Measurements from ENCODE around the gene TGFB1I1.

TGFB1I1 gene

GRCh38 chr16:31461201-31461920, 10.6 kb upstream of the TGFB1I1 start:
- TF ChIP-seq CTCF (conservative IDR thresholded peaks at IDR 0.05; ENCODE audit: low read depth): no peak
- CTCF ChIA-PET: interaction anchor here (1.1 to 1.4 kb wide), 2 partner anchors 11 to 27 kb away, joined by 3 to 6 read pairs; partner anchors contain the start of gene TGFB1I1
- H3K27ac ChIP-seq: peak overlapping the region; percentile 27; the same call in 1 of the 2 replicates
- POLR2A ChIA-PET (ENCODE audit: low non-redundant PET): no interaction called here
- no peak for DNase-seq (ENCODE audit: low spot score)

GRCh38 chr16:31461921-31462804, 9.8 kb upstream of the TGFB1I1 start:
- H3K27ac ChIP-seq: peak overlapping the region; percentile 27; the same call in 1 of the 2 replicates
- DNase-seq (ENCODE audit: low spot score): no peak
- ChIA-PET CTCF (no interaction called here), POLR2A (ENCODE audit: low non-redundant PET) (no interaction called here)
- TF ChIP-seq CTCF (conservative IDR thresholded peaks at IDR 0.05; ENCODE audit: low read depth): no peak

- POLR2A ChIA-PET (ENCODE audit: low non-redundant PET): no interaction called here
- no peak for DNase-seq (ENCODE audit: low spot score)
- TF ChIP-seq CTCF (conservative IDR thresholded peaks at IDR 0.05; ENCODE audit: low read depth): no peak
- no peak overlapping the region for H3K27ac ChIP-seq
- CTCF ChIA-PET: no interaction called here
Observed at GRCh38 chr16:31464348-31464769, 7.6 kb upstream of the TGFB1I1 start.

GRCh38 chr16:31464781-31465260, 7.1 kb upstream of the TGFB1I1 start:
- no peak for DNase-seq (ENCODE audit: low spot score)
- CTCF ChIA-PET: no interaction called here
- H3K27ac ChIP-seq: no peak overlapping the region
- TF ChIP-seq CTCF (conservative IDR thresholded peaks at IDR 0.05; ENCODE audit: low read depth): no peak
- POLR2A ChIA-PET (ENCODE audit: low non-redundant PET): no interaction called here

GRCh38 chr16:31465788-31466370, 6.1 kb upstream of the TGFB1I1 start:
- no peak overlapping the region for H3K27ac ChIP-seq
- TF ChIP-seq CTCF (conservative IDR thresholded peaks at IDR 0.05; ENCODE audit: low read depth): no peak
- no peak for DNase-seq (ENCODE audit: low spot score)
- ChIA-PET CTCF (no interaction called here), POLR2A (ENCODE audit: low non-redundant PET) (no interaction called here)

- H3K27ac ChIP-seq: 0 out of 2 replicates have a peak overlapping the region, but pooled peaks have one; percentile 1
- ChIA-PET CTCF (no interaction called here), POLR2A (ENCODE audit: low non-redundant PET) (no interaction called here)
- no peak for DNase-seq (ENCODE audit: low spot score)
- no peak for TF ChIP-seq CTCF (conservative IDR thresholded peaks at IDR 0.05; ENCODE audit: low read depth)
Observed at GRCh38 chr16:31466381-31466841, 5.5 kb upstream of the TGFB1I1 start.
